Kidney (tissue), 14 donors: Measurements from ENCODE around the gene RHBDD3. TPM values are rescaled to one million over a fixed set of nuclear protein-coding genes. Genes with fewer than 3 reads are reported as not detected.

Experiments used
- DNase-seq, 5 donors: peaks; one replicate each; pipeline ENCODE4 v3.0.0-alpha.2; 2013 to 2020
- FAIRE-seq: peaks from 2 replicates; lab custom pipeline; 2012; peaks lifted over from hg19 to GRCh38; lab: Jason Lieb, UNC
- H3K27ac ChIP-seq, 2 donors: one replicate each; pipeline ENCODE4 v1.7.0; 2013; ENCODE audit warnings: low read depth in 2 of 2, low read length in 2 of 2, inconsistent platforms in 1 of 2
- H3K27me3 ChIP-seq: one replicate; pipeline ENCODE4 v1.7.1; 2013; ENCODE audit warnings: low read length, inconsistent platforms; ENCODE audit not compliant: control insufficient read depth, insufficient read depth
- H3K36me3 ChIP-seq, 3 donors: one replicate each; pipeline versions ENCODE4 v1.7.0 to v1.7.1; 2013; ENCODE audit warnings: low read length in 3 of 3, control low read depth in 1 of 3, inconsistent platforms in 1 of 3; ENCODE audit not compliant: insufficient read depth in 3 of 3, control insufficient read depth in 2 of 3
- H3K4me1 ChIP-seq, 3 donors: one replicate each; pipeline versions ENCODE4 v1.7.0 to v1.7.1; 2013; ENCODE audit warnings: low read length in 3 of 3, inconsistent platforms in 1 of 3, low read depth in 1 of 3; ENCODE audit not compliant: control insufficient read depth in 2 of 3, insufficient read depth in 2 of 3
- H3K4me3 ChIP-seq, 3 donors: one replicate each; pipeline versions ENCODE4 v1.7.0 to v1.8.1; 2013; ENCODE audit warnings: low read length in 3 of 3, control low read depth in 1 of 3, inconsistent platforms in 1 of 3
- H3K9ac ChIP-seq, 3 donors: one replicate each; pipeline versions ENCODE4 v1.7.0 to v1.7.1; 2013; ENCODE audit warnings: low read length in 3 of 3, control low read depth in 1 of 3, inconsistent platforms in 1 of 3
- H3K9me3 ChIP-seq, 3 donors: one replicate each; pipeline versions ENCODE4 v1.7.0 to v1.7.1; 2013; ENCODE audit warnings: low read length in 3 of 3, control low read depth in 1 of 3, inconsistent platforms in 1 of 3; ENCODE audit not compliant: control insufficient read depth in 2 of 3, insufficient read depth in 1 of 3
- intact Hi-C: fragments of 100-400 bp; cut with DNase I; formaldehyde crosslinking; loops from one replicate; pipeline ENCODE4 v1.11.1; 2022
- polyA plus RNA-seq: library from polyadenylated mRNA; stranded (reverse); fragments of 350-450 nt; fragmentation: Illumina TruSeq; extraction: RNeasy Lipid Tissue Mini Kit (QIAGEN cat#74804); gene quantifications from one replicate; pipeline ENCODE4 v1.2.3, GENCODE V29; 2014; ENCODE audit warnings: low read depth, low replicate concordance; ENCODE audit not compliant: insufficient read depth
- total RNA-seq: library from RNA; stranded (reverse); fragmentation: NEBNext Ultra II Directional; extraction: Animal tissue kit (Norgen Biotek cat#: 25700); gene quantifications from one replicate; pipeline ENCODE4 v1.2.1, GENCODE V29; 2021
- TF ChIP-seq, protein P1 (sequence below): IDR thresholded peaks from 3 replicates; pipeline ENCODE4 v1.5.1; 2012; ENCODE audit warnings: mild to moderate bottlenecking, moderate library complexity, borderline replicate concordance; ENCODE audit not compliant: insufficient read depth; ENCODE audit errors: extremely low read depth
- donor health status: control.
- donor health status: control.
- donor health status: control.
- donor health status: control.
- donor health status: control.
- donor health status: DM: yes; HTN: yes; CAD: no.
- donor health status: Normal renal cell carcinoma (clear cell type).

Gene RHBDD3
- total and polyA plus RNA-seq, 2 donors from 2014 or later, result 19.2 to 26.3 TPM

DNA sequence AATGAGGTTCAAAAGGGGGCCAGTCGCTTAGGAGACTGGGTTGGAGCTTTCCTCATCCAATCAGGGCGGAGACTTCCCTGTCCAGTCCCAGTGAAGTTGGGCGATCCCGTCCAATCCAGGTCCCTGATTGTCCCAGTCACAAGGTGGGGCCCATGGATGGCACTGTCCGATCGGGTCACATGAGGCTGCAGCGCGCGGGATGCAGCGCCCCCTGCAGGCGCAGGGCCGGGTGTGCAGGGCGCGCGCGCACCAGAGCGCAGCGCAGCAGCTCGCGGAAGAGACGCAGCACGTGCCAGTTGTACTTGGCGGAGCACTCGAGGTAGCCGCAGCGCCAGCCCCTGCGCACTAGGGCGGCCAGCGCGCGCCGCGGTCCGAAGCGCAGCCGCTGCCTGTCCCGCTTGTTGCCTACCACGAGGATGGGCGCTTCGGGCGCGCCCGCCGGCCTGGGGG, 45.4 kb upstream of the RHBDD3 start:
- DNase-seq (peak in 4 of 5 donors; percentile 59 to 78 (median 75)), FAIRE-seq (no peak)
- no peak overlapping the region for H3K9ac ChIP-seq
- no peak overlapping the region for H3K27ac ChIP-seq
- peaks cover 16% of the 10 kb centered on the region for H3K27me3 ChIP-seq
- H3K4me1 ChIP-seq, result peaks cover 0 to 36% (median under 1%) of the 10 kb centered on the region in 3 donors
- TF ChIP-seq, protein P1, sequence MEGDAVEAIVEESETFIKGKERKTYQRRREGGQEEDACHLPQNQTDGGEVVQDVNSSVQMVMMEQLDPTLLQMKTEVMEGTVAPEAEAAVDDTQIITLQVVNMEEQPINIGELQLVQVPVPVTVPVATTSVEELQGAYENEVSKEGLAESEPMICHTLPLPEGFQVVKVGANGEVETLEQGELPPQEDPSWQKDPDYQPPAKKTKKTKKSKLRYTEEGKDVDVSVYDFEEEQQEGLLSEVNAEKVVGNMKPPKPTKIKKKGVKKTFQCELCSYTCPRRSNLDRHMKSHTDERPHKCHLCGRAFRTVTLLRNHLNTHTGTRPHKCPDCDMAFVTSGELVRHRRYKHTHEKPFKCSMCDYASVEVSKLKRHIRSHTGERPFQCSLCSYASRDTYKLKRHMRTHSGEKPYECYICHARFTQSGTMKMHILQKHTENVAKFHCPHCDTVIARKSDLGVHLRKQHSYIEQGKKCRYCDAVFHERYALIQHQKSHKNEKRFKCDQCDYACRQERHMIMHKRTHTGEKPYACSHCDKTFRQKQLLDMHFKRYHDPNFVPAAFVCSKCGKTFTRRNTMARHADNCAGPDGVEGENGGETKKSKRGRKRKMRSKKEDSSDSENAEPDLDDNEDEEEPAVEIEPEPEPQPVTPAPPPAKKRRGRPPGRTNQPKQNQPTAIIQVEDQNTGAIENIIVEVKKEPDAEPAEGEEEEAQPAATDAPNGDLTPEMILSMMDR, result peak; percentile 50
- H3K36me3 ChIP-seq, result no peaks in the 10 kb centered on the region
- H3K4me3 ChIP-seq, result no peak overlapping the region
- intact Hi-C loops, result no loop called here
- H3K9me3 ChIP-seq, result no peaks in the 10 kb centered on the region

DNA sequence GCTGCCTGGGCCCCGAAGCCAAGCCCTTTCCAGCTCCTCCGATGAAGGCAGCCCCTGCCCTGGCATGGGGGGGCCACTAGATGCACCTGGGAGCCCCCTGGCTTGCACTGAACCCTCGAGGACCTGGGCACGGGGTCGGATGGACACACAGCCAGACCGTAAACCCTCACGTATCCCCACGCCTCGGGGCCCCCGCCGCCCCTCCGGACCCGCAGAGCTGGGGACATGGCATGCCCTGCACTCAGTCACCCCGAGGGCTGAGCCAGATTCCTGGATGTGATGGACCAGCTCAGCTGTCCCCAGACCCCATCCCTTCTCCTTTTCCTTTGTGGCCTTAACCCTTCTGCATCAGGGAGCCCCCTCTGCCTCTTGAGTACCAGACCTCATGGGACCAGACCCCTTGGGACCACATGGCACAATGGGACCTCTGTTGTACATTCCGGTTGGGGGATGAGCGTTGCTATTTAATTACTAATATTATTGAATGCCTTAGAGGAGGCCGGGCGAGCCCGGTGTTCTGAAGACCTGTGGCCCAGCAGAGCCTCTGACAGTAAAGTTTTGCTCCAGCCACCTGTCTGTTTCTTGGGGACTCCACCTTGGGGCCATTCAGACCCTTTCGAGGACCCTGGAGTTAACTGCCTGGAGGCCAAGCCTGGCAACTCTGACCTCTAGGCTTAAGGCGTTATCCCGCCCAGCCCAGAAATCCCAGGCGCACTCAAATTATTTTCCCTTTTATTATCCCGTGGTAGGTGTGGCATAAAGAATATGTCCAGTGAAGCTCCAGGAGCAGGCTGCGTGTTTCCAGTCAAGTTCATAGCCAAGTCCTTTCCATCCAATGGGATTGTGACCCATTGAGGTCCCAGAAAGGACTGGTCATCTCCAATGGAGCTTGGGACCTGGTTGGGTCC, 44.7 kb upstream of the RHBDD3 start:
- Histone ChIP-seq H3K27me3 (peaks cover 16% of the 10 kb centered on the region), H3K27ac (no peak overlapping the region), H3K9me3 (no peaks in the 10 kb centered on the region), H3K4me3 (no peak overlapping the region), H3K9ac (no peak overlapping the region), H3K4me1 (peaks cover 0 to 41% (median 8%) of the 10 kb centered on the region in 3 donors), H3K36me3 (no peaks in the 10 kb centered on the region)
- TF ChIP-seq, protein P1, result no peak
- FAIRE-seq (no peak), DNase-seq (peak in 2 of 5 donors; percentile 58 to 68)
- intact Hi-C loops, result no loop called here

DNA sequence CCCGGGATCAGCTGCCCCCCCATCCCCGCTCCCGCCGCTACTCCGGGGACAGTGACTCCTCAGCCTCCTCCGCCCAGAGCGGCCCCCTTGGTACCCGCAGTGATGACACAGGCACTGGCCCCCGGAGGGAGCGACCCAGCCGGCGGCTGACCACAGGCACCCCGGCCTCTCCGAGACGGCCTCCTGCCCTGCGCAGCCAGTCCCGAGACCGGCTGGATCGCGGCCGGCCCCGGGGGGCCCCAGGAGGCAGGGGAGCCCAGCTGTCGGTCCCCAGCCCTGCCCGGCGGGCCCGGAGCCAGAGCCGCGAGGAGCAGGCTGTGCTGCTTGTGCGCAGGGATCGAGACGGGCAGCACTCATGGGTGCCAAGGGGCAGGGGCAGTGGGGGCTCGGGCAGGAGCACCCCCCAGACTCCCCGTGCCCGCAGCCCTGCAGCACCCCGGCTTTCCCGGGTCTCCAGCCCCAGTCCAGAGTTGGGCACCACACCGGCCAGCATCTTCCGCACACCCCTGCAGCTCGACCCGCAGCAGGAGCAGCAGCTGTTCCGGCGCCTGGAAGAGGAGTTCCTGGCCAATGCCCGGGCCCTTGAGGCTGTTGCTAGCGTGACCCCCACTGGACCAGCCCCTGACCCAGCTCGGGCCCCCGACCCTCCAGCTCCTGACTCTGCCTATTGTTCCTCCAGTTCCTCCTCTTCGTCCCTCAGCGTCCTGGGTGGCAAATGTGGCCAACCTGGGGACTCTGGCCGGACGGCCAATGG, 43.9 kb upstream of the RHBDD3 start:
- FAIRE-seq, result no peak
- intact Hi-C loops, result no loop called here

More for the DNA sequence above, 43.9 kb upstream of the RHBDD3 start:
- no peak overlapping the region for H3K4me3 ChIP-seq
- TF ChIP-seq, protein P1, result no peak
- no peaks in the 10 kb centered on the region for H3K9me3 ChIP-seq
- peak in 2 of 5 donors; percentile 76 to 84 for DNase-seq
- H3K36me3 ChIP-seq, result no peaks in the 10 kb centered on the region
- peaks cover 16% of the 10 kb centered on the region for H3K27me3 ChIP-seq
- no peak overlapping the region for H3K27ac ChIP-seq
- peaks cover 0 to 44% (median 8%) of the 10 kb centered on the region in 3 donors for H3K4me1 ChIP-seq
- no peak overlapping the region for H3K9ac ChIP-seq
